ENCODE measurements around the gene TRIM48. TPM values are rescaled to one million over a fixed set of nuclear protein-coding genes. Genes with fewer than 3 reads are reported as not detected.
"Not testable (repeated sequence)": the region's sequence is repeated elsewhere in the genome, so short reads cannot be mapped to it uniquely, and the experiment has no call there.

The TRIM48 gene, protein sequence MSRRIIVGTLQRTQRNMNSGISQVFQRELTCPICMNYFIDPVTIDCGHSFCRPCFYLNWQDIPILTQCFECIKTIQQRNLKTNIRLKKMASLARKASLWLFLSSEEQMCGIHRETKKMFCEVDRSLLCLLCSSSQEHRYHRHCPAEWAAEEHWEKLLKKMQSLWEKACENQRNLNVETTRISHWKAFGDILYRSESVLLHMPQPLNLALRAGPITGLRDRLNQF
- total RNA-seq (not detected), polyA plus RNA-seq (not detected)

- not testable (repeated sequence) for H3K4me1 Mint-ChIP-seq; DNase-seq; H3K27me3 ChIP-seq (ENCODE audit: control insufficient read depth, insufficient read depth, low read length); H3K27me3 Mint-ChIP-seq; H3K27ac ChIP-seq (ENCODE audit: insufficient read depth, low read length, poor library complexity, severe bottlenecking); H3K4me3 ChIP-seq (ENCODE audit: low read depth, low read length); H3K4me3 Mint-ChIP-seq; H3K27ac Mint-ChIP-seq; ATAC-seq (ENCODE audit: low read depth in 2 of 2); H3K36me3 ChIP-seq (ENCODE audit: control insufficient read depth, insufficient read depth, low read length); H3K4me1 ChIP-seq (ENCODE audit: control insufficient read depth, insufficient read depth, low read length, poor library complexity, severe bottlenecking); H3K36me3 Mint-ChIP-seq
- peaks cover 0 to 18% (median 1%) of the 10 kb centered on the region in 7 donors for H3K9me3 Mint-ChIP-seq
- H3K9me3 ChIP-seq (ENCODE audit: control insufficient read depth in 2 of 2, low read length in 2 of 2) = peaks cover 0 to 12% of the 10 kb centered on the region in 2 experiments
Measured at GRCh38 chr11:55261855-55262254, at the start of gene TRIM48. TRIM48 (plus strand) TSS chr11:55262155; CDS start chr11:55262268, 113 bp downstream.

GRCh38 chr11:55238316-55238715 lies 23.6 kb upstream of the TRIM48 start:
- not testable (repeated sequence) for DNase-seq; H3K27me3 ChIP-seq (ENCODE audit: control insufficient read depth, insufficient read depth, low read length); H3K4me1 ChIP-seq (ENCODE audit: control insufficient read depth, insufficient read depth, low read length, poor library complexity, severe bottlenecking); H3K27ac Mint-ChIP-seq; H3K4me1 Mint-ChIP-seq; H3K27me3 Mint-ChIP-seq; H3K36me3 Mint-ChIP-seq; H3K4me3 Mint-ChIP-seq; H3K27ac ChIP-seq (ENCODE audit: insufficient read depth, low read length, poor library complexity, severe bottlenecking); ATAC-seq (ENCODE audit: low read depth in 2 of 2); H3K4me3 ChIP-seq (ENCODE audit: low read depth, low read length); H3K36me3 ChIP-seq (ENCODE audit: control insufficient read depth, insufficient read depth, low read length)
- H3K9me3 Mint-ChIP-seq = peaks cover 0 to 21% (median 7%) of the 10 kb centered on the region in 7 donors
- H3K9me3 ChIP-seq (ENCODE audit: control insufficient read depth in 2 of 2, low read length in 2 of 2) = peaks cover 5 to 11% of the 10 kb centered on the region in 2 experiments

DNA sequence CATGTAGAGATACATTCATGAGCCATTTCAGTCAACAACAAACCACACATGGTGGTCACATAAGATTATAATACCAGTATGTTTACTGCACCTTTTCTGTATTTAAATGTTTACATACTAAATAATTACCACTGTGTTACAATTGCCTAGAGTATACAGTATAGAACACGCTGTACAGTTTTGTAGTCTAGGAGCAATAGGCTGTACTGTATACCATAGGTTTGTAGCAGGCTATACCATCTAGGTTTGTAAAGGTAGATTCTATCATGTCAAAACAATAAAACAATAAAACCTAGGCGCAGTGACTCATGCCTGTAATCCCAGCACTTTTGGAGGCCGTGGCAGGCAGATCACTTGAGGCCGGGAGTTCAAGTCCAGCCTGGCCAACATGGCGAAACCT lies 1.1 kb downstream of the TRIM48 start:
- H3K9me3 ChIP-seq (ENCODE audit: control insufficient read depth in 2 of 2, low read length in 2 of 2) = peaks cover 0 to 12% of the 10 kb centered on the region in 2 experiments
- ATAC-seq (ENCODE audit: low read depth in 2 of 2) (no peak), DNase-seq (no peak)
- H3K4me3 ChIP-seq (ENCODE audit: low read depth, low read length) = no peak overlapping the region
- H3K36me3 ChIP-seq (ENCODE audit: control insufficient read depth, insufficient read depth, low read length) = no peaks in the 10 kb centered on the region
- H3K27ac ChIP-seq (ENCODE audit: insufficient read depth, low read length, poor library complexity, severe bottlenecking) = no peak overlapping the region
- no peak overlapping the region for H3K27ac Mint-ChIP-seq
- no peaks in the 10 kb centered on the region for H3K4me1 ChIP-seq (ENCODE audit: control insufficient read depth, insufficient read depth, low read length, poor library complexity, severe bottlenecking)
- H3K36me3 Mint-ChIP-seq = no peaks in the 10 kb centered on the region
- H3K4me1 Mint-ChIP-seq = no peaks in the 10 kb centered on the region
- peaks cover 0 to 18% (median 3%) of the 10 kb centered on the region in 7 donors for H3K9me3 Mint-ChIP-seq
- no peaks in the 10 kb centered on the region for H3K27me3 ChIP-seq (ENCODE audit: control insufficient read depth, insufficient read depth, low read length)
- no peak overlapping the region for H3K4me3 Mint-ChIP-seq
- H3K27me3 Mint-ChIP-seq = no peaks in the 10 kb centered on the region

Other genes starting within 250 kb of the TRIM48 start
- gene OR4A16, start 81.0 kb downstream of the TRIM48 start, total RNA-seq = not detected
- not detected for gene OR4A16, start 81.0 kb downstream of the TRIM48 start, polyA plus RNA-seq
- not detected for gene OR4A15, start 105.8 kb downstream of the TRIM48 start, total RNA-seq
- not detected for gene OR4A15, start 105.8 kb downstream of the TRIM48 start, polyA plus RNA-seq

All from CD4-positive, CD25-positive, alpha-beta regulatory T cell (primary cell).